ENCODE results near the gene PLCXD3. TPM values are rescaled to one million over a fixed set of nuclear protein-coding genes. Genes with fewer than 3 reads are reported as not detected.

The PLCXD3 gene
- total and polyA plus RNA-seq, 2 of the 4 experiments (the other 2 are of a cell fraction): under 0.01 to 0.02 TPM

- no peak for ATAC-seq (ENCODE audit: low read depth)
- CTCF ChIA-PET: no interaction called here
- dilution Hi-C loops (cut with HindIII; ENCODE audit: low sequenced_read_pairs, unreplicated experiment): no loop called here
Observed at GRCh38 chr5:41279040-41279439, 231.4 kb downstream of the PLCXD3 start.

More at GRCh38 chr5:41279040-41279439, 231.4 kb downstream of the PLCXD3 start:
- Histone ChIP-seq H3K4me1 (ENCODE audit: control insufficient read depth, insufficient read depth, low read length) (peaks cover 6% of the 10 kb centered on the region; the same call in 1 of the 2 replicates), H3K4me3 (ENCODE audit: insufficient read depth, low read depth, low read length) (no peak overlapping the region), H3K36me3 (ENCODE audit: control insufficient read depth, insufficient read depth, low read length) (no peaks in the 10 kb centered on the region), H3K14ac (replicated peaks; ENCODE audit: low read depth, low read length) (no peak overlapping the region), H3K9ac (ENCODE audit: low read depth, low read length) (no peak overlapping the region), H3K4me2 (ENCODE audit: low read depth, low read length) (no peak overlapping the region), H4K91ac (ENCODE audit: insufficient read depth, low read depth, low read length) (no peak overlapping the region), H2AK9ac (replicated peaks; ENCODE audit: low read depth, low read length, poor library complexity) (no peak overlapping the region), H3K56ac (ENCODE audit: extremely low read depth, insufficient read depth, low read length) (no peak overlapping the region), H3K18ac (ENCODE audit: low read depth, low read length) (no peak overlapping the region), H4K5ac (ENCODE audit: low read depth, low read length) (no peak overlapping the region), H2BK15ac (ENCODE audit: low read depth, low read length) (no peak overlapping the region), H3K9me1 (ENCODE audit: insufficient read depth, low read length) (peaks cover 3% of the 10 kb centered on the region; the same call in 1 of the 2 replicates), H3K9me3 (ENCODE audit: control insufficient read depth, insufficient read depth, low read length) (no peaks in the 10 kb centered on the region), H3K4ac (ENCODE audit: low read depth, low read length) (no peak overlapping the region), H3K27me3 (ENCODE audit: control insufficient read depth, insufficient read depth, low read length) (no peaks in the 10 kb centered on the region), H2BK120ac (ENCODE audit: low read depth, low read length) (no peak overlapping the region), H2AFZ (replicated peaks; ENCODE audit: low read length, poor library complexity) (no peak overlapping the region), H3K23ac (ENCODE audit: low read depth, low read length) (no peak overlapping the region), H2AK5ac (ENCODE audit: low read depth, low read length) (no peak overlapping the region), H4K8ac (ENCODE audit: low read depth in 2 of 2, low read length in 2 of 2) (no peak overlapping the region), H4K20me1 (ENCODE audit: insufficient read depth, low read length) (no peaks in the 10 kb centered on the region), H3K79me1 (ENCODE audit: low read depth in 1 of 2, low read length in 2 of 2) (no peaks in the 10 kb centered on the region), H2BK5ac (ENCODE audit: low read depth, low read length, poor library complexity, severe bottlenecking) (no peak overlapping the region), H2BK20ac (ENCODE audit: low read depth, low read length) (no peak overlapping the region), H3K27ac (ENCODE audit: insufficient read depth, low read length) (no peak overlapping the region)
- WGBS, 2 experiments (ENCODE audit: extremely low coverage in 2 of 2, insufficient read length in 1 of 2): no CpG with 5 or more reads among the region's 2 CpGs
- POLR2A ChIA-PET (ENCODE audit: unreplicated experiment): no interaction called here
- BruUV-seq (replicated peaks): no TSS peak
- TF ChIP-seq BHLHE40 (IDR thresholded peaks at IDR 0.05; ENCODE audit: low read depth, low read length): no peak
- no peak for TF ChIP-seq NFE2L2 (IDR thresholded peaks at IDR 0.05; ENCODE audit: low read depth, low read length)
- TF ChIP-seq POLR2A (IDR thresholded peaks at IDR 0.05; ENCODE audit: low read depth, low read length): no peak
- no peak for TF ChIP-seq SMC3 (IDR thresholded peaks at IDR 0.05; ENCODE audit: low read depth, low read length)
- no peak for TF ChIP-seq RFX5 (IDR thresholded peaks at IDR 0.05; ENCODE audit: low read depth, low read length)
- no peak for TF ChIP-seq USF2 (IDR thresholded peaks at IDR 0.05; ENCODE audit: low read depth, low read length)
- in situ Hi-C loops (cut with MboI; ENCODE audit: low sequenced_read_pairs): no loop called here
- no peak for DNase-seq
- intact Hi-C loops (cut with micrococcal nuclease): loop anchor here (5.0 kb wide), 1 partner anchor 133 kb away; no protein-coding TSS in a partner anchor

All from IMR-90 (cell line).